ENCODE data around the gene ARSG.
"Not testable (repeated sequence)": the region's sequence is repeated elsewhere in the genome, so short reads cannot be mapped to it uniquely, and the experiment has no call there.

Gene ARSG

GRCh38 chr17:68277807-68278206 is 13.5 kb upstream of the ARSG start:
- H3K79me2 ChIP-seq (ENCODE audit: insufficient read depth, low read depth): no peaks in the 10 kb centered on the region
- H3K27ac ChIP-seq: no peak overlapping the region
- H3K27me3 ChIP-seq (ENCODE audit: insufficient read depth, low read depth): no peaks in the 10 kb centered on the region
- no peaks in the 10 kb centered on the region for H3K36me3 ChIP-seq (ENCODE audit: insufficient read depth)
- H3K4me3 ChIP-seq (IDR thresholded peaks at IDR 0.05; ENCODE audit: insufficient read depth, low read depth, low read length): no peak overlapping the region
- H3K4me1 ChIP-seq (ENCODE audit: low read depth, poor library complexity, severe bottlenecking): no peaks in the 10 kb centered on the region
- H2AFZ ChIP-seq (ENCODE audit: low read depth): no peak overlapping the region
- H4K20me1 ChIP-seq (ENCODE audit: insufficient read depth): no peaks in the 10 kb centered on the region
- H3K9ac ChIP-seq: no peak overlapping the region
- TF ChIP-seq CTCF (conservative IDR thresholded peaks at IDR 0.05; ENCODE audit: low read depth, low read length): no peak
- H3K4me2 ChIP-seq: no peak overlapping the region

DNA sequence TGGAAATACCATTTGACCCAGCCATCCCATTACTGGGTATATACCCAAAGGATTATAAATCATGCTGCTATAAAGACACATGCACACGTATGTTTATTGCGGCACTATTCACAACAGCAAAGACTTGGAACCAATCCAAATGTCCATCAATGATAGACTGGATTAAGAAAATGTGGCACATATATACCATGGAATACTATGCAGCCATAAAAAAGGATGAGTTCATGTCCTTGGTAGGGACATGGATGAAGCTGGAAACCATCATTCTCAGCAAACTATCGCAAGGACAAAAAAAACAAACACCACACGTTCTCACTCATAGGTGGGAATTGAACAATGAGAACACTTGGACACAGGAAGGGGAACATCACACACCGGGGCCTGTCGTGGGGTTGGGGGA is 9.3 kb upstream of the ARSG start:
- not testable (repeated sequence) for H3K4me2 ChIP-seq; H2AFZ ChIP-seq (ENCODE audit: low read depth); H3K4me3 ChIP-seq (IDR thresholded peaks at IDR 0.05; ENCODE audit: insufficient read depth, low read depth, low read length); H4K20me1 ChIP-seq (ENCODE audit: insufficient read depth); H3K4me1 ChIP-seq (ENCODE audit: low read depth, poor library complexity, severe bottlenecking); H3K27ac ChIP-seq; H3K27me3 ChIP-seq (ENCODE audit: insufficient read depth, low read depth); H3K79me2 ChIP-seq (ENCODE audit: insufficient read depth, low read depth); H3K9ac ChIP-seq; H3K36me3 ChIP-seq (ENCODE audit: insufficient read depth)

DNA sequence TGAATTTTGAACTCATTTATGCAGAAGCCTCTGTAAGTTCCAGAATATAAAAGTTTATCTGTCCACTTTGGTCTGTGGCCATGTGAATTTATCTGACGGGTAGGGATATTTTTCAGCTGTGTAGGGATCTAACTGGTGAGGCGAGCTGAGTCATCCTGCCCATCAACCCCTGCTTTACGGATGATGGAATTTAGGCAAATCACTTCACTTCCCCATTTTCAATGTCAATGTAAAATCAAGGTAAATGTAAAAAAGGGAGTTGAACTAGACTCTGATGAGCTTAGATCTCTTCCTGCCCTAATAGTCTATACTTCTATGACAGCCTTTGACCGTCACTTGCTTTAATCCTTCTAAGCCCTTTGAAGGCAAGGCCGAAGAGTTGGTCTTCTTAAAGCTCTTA is 2.9 kb upstream of the ARSG start:
- H3K79me2 ChIP-seq (ENCODE audit: insufficient read depth, low read depth): no peaks in the 10 kb centered on the region

GRCh38 chr17:68288804-68289203 is 2.5 kb upstream of the ARSG start:
- no peak overlapping the region for H3K4me3 ChIP-seq (IDR thresholded peaks at IDR 0.05; ENCODE audit: insufficient read depth, low read depth, low read length)
- H3K27me3 ChIP-seq (ENCODE audit: insufficient read depth, low read depth): no peaks in the 10 kb centered on the region
- no peak overlapping the region for H3K27ac ChIP-seq
- TF ChIP-seq CTCF (conservative IDR thresholded peaks at IDR 0.05; ENCODE audit: low read depth, low read length): 0 out of 2 replicates have a peak, but pooled peaks have one; percentile 14
- H2AFZ ChIP-seq (ENCODE audit: low read depth): no peak overlapping the region
- no peaks in the 10 kb centered on the region for H4K20me1 ChIP-seq (ENCODE audit: insufficient read depth)
- no peaks in the 10 kb centered on the region for H3K36me3 ChIP-seq (ENCODE audit: insufficient read depth)
- H3K4me2 ChIP-seq: no peak overlapping the region
- H3K79me2 ChIP-seq (ENCODE audit: insufficient read depth, low read depth): no peaks in the 10 kb centered on the region; the same call in 1 of the 2 replicates
- peaks cover 17% of the 10 kb centered on the region for H3K4me1 ChIP-seq (ENCODE audit: low read depth, poor library complexity, severe bottlenecking)
- H3K9ac ChIP-seq: no peak overlapping the region

More for the DNA sequence above, 2.9 kb upstream of the ARSG start:
- Histone ChIP-seq H3K9ac (no peak overlapping the region), H3K27me3 (ENCODE audit: insufficient read depth, low read depth) (no peaks in the 10 kb centered on the region), H2AFZ (ENCODE audit: low read depth) (no peak overlapping the region), H3K4me2 (no peak overlapping the region), H3K27ac (no peak overlapping the region), H3K36me3 (ENCODE audit: insufficient read depth) (no peaks in the 10 kb centered on the region), H3K4me1 (ENCODE audit: low read depth, poor library complexity, severe bottlenecking) (peaks cover 13% of the 10 kb centered on the region), H4K20me1 (ENCODE audit: insufficient read depth) (no peaks in the 10 kb centered on the region), H3K4me3 (IDR thresholded peaks at IDR 0.05; ENCODE audit: insufficient read depth, low read depth, low read length) (no peak overlapping the region)
- no peak for TF ChIP-seq CTCF (conservative IDR thresholded peaks at IDR 0.05; ENCODE audit: low read depth, low read length)

- Histone ChIP-seq H3K9ac (no peak overlapping the region), H4K20me1 (ENCODE audit: insufficient read depth) (no peaks in the 10 kb centered on the region), H3K27ac (no peak overlapping the region), H3K27me3 (ENCODE audit: insufficient read depth, low read depth) (no peaks in the 10 kb centered on the region), H3K36me3 (ENCODE audit: insufficient read depth) (no peaks in the 10 kb centered on the region), H3K79me2 (ENCODE audit: insufficient read depth, low read depth) (no peaks in the 10 kb centered on the region; the same call in 1 of the 2 replicates), H3K4me3 (IDR thresholded peaks at IDR 0.05; ENCODE audit: insufficient read depth, low read depth, low read length) (no peak overlapping the region), H3K4me2 (peak overlapping the region; percentile 72; the same call in 1 of the 2 replicates), H2AFZ (ENCODE audit: low read depth) (no peak overlapping the region), H3K4me1 (ENCODE audit: low read depth, poor library complexity, severe bottlenecking) (peaks cover 20% of the 10 kb centered on the region)
- no peak for TF ChIP-seq CTCF (conservative IDR thresholded peaks at IDR 0.05; ENCODE audit: low read depth, low read length)
Observed at GRCh38 chr17:68289473-68289872, 1.8 kb upstream of the ARSG start.
